AG08395 (cell line): ENCODE measurements around the gene CEP57.

Source experiments
- DNase-seq: peaks from one replicate; pipeline ENCODE4 v3.0.0; 2012; ENCODE audit warnings: mixed read lengths, low spot score

CEP57 gene

GRCh38 chr11:95790123-95790932 lies at the start of gene CEP57:
Gene CEP57 (plus strand): TSS chr11:95790498. CDS start chr11:95790699, 201 bp downstream.
- peak; percentile 96 for DNase-seq

GRCh38 chr11:95750101-95750500 lies 40.2 kb upstream of the CEP57 start:
- DNase-seq, result no peak

GRCh38 chr11:95751515-95751914 lies 38.8 kb upstream of the CEP57 start:
- no peak for DNase-seq

- DNase-seq, result no peak
Measured at GRCh38 chr11:95760941-95761340, 29.4 kb upstream of the CEP57 start.

- DNase-seq, result no peak
Measured at GRCh38 chr11:95762534-95762933, 27.8 kb upstream of the CEP57 start.

GRCh38 chr11:95764267-95764898 lies 25.9 kb upstream of the CEP57 start:
- peak; percentile 78 for DNase-seq

- DNase-seq, result no peak
Measured at GRCh38 chr11:95766701-95767100, 23.6 kb upstream of the CEP57 start.

- peak; percentile 53 for DNase-seq
Measured at GRCh38 chr11:95767498-95767897, 22.8 kb upstream of the CEP57 start.

- DNase-seq, result no peak
Measured at GRCh38 chr11:95768521-95768920, 21.8 kb upstream of the CEP57 start.

- DNase-seq, result no peak
Measured at GRCh38 chr11:95776859-95777258, 13.4 kb upstream of the CEP57 start.

GRCh38 chr11:95778699-95779098 lies 11.6 kb upstream of the CEP57 start:
- no peak for DNase-seq

GRCh38 chr11:95780544-95780943 lies 9.8 kb upstream of the CEP57 start:
- DNase-seq, result no peak

- DNase-seq, result peak; percentile 38
Measured at GRCh38 chr11:95788921-95789505, 1.3 kb upstream of the CEP57 start.

- peak; percentile 95 for DNase-seq
Measured at GRCh38 chr11:95789506-95790122, 684 bp upstream of the CEP57 start, which contains the start of gene FAM76B. Gene FAM76B (minus strand): TSS chr11:95789782. CDS start chr11:95789478, 304 bp downstream.

- peak; percentile 18 for DNase-seq
Measured at GRCh38 chr11:95790933-95791708, 823 bp downstream of the CEP57 start.

GRCh38 chr11:95791709-95792033 lies 1.4 kb downstream of the CEP57 start:
- DNase-seq, result no peak

- DNase-seq, result no peak
Measured at GRCh38 chr11:95792200-95792599, 1.9 kb downstream of the CEP57 start.

- DNase-seq, result no peak
Measured at GRCh38 chr11:95792700-95793099, 2.4 kb downstream of the CEP57 start.

GRCh38 chr11:95793116-95793515 lies 2.8 kb downstream of the CEP57 start:
- DNase-seq, result no peak

- no peak for DNase-seq
Measured at GRCh38 chr11:95794086-95794485, 3.8 kb downstream of the CEP57 start.

GRCh38 chr11:95795627-95796295 lies 5.5 kb downstream of the CEP57 start:
- DNase-seq, result no peak
